NCI-H82 treated with DMSO at 0.1 percent for 48 hours (cell line): ENCODE data around the gene DIDO1.

ENCODE experiments used
- DNase-seq: peaks from one replicate; lab custom pipeline; 2025; ENCODE audit not compliant: unreplicated experiment; lab: John Stamatoyannopoulos, UW

Gene DIDO1

DNA sequence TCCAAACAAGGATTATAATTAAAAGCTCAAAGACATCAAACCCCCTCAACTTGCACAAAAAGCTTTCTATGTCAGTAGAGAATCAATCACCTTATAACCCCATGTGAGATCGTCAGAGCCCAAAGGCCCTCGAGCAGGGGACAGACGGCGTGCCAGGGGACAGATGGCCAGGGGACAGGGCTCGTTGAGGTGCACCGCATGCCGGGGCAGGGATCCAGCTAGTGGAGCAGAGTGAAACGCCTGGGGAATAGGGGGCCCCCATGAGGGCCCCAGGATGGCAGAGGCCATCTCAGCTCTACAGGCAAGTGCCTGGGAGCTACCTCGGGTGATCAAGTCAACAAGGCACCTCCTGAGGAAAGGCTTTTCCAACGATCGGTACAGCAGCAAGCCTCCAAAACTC is 28.6 kb downstream of the DIDO1 start:
- peak; percentile 26 for DNase-seq

DNA sequence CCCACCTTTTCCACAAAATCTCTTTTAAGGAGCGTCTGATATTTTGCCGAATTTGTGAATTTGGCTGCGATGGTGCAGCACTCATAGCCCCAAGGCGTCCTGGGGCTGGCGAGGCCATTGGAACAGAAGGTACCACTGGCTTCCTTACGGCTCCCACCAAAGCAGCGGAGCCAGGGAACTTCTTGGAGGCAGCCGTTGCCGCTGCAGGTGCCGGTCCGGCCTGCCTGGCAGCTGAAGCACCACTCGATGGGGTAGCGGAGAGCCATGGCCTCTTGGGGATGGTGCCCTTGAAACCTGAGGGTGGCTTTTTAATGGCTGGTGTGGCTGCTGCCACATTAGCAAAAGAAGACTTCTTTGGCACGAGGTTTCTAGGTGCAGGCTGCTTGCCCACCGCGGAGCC is 29.8 kb downstream of the DIDO1 start:
- DNase-seq, result no peak

DNA sequence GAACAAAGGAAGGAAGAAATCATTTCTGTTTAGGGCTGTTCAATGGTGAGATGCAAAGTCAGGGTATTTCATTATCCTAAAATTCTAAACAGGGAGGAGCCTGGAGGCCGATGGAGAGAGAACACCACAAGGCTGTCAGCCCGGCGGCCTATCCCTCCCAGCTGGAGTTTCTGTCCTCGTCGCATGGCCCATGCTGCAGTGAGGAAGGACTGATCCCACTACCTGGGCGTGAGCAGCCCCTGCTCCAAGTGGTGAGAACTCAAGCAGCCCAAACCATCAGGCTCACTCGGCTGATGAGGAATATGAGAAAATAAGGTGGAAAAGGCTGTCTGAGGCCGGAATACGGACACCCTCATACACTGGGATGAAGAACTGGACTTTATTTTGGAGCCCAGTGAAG is 30.8 kb downstream of the DIDO1 start:
- no peak for DNase-seq

DNA sequence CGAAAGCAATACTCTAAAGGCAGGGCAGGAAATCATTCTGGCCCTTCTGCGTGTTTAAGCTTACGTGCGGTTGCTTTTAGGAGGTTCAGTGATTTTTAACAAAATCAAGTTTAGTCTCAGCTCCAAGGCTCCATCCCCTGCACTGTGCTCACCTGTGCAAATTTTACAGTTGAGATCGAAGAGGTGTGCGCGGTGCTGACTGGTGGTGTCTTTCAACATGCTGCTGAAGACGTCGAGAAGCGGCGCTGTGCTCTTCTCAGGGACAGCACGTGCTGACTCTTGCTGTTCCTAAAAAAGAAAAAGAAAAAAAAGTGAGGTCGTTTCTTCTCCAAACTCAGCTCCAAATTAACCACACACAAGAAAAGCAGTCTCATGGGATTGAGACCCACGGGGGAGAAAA is 32.0 kb downstream of the DIDO1 start:
- DNase-seq, result no peak

DNA sequence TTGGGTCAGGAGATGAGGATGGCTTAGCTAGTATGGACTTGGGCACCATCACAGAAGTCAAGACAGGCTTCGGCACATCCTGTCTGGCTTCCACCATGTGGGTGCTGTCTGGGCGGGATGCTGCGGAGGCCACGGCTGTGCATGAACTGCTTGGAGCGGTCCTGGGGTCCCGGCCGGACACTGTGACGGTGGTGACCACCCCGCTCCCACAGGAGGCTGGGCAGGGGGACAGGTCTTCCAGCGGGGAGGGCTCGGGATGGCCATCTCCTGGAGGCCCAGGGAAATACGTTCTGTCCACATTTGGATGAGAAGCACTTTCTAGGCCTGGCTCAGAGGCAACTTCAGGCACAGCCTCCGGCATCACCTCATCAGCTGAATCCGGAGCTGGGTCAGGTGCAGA is 32.6 kb downstream of the DIDO1 start:
- no peak for DNase-seq

DNA sequence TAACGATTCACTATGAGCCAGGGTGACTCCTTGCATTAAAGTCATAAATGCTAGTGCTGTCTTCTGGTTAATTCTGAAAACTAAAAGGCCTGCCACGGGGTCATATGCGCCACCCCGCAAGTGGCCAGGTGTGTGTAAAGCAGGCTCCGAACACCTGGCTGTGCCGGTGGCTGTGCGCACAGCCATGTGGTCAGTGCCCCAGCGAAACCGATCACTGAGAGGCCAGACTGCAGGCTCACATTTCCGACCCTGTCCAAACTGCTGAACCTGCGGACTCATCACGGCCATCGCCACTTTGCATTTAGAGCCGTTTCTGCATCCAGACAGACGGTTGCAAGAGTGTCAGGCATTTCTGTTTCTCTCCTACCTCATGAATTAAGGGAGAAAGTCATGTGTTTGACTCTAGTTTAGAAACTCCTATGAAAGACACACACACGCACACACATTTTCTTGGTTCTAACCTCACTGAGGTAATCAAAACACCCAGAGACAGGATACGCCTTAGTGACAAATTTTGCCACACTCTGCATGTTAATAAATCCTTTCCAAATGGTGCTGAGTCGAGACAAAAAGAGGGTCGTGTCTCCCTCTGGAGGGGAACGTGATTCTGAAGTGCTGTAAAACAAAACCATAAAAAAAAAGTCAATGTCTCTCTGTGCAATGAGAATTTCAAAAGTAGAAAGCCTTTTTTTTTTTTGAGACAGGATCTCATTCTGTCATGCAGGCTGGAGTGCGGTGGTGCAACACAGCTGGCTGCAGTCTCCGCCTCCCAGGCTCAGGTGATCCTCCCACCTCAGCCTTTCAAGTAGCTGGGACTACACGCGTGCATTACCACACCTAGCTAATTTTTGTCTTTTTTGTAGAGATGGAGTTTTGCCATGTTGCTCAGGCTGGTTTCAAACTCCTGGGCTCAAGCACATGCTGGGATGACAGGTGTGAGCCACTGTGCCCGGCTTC is 33.7 kb downstream of the DIDO1 start:
- no peak for DNase-seq

DNA sequence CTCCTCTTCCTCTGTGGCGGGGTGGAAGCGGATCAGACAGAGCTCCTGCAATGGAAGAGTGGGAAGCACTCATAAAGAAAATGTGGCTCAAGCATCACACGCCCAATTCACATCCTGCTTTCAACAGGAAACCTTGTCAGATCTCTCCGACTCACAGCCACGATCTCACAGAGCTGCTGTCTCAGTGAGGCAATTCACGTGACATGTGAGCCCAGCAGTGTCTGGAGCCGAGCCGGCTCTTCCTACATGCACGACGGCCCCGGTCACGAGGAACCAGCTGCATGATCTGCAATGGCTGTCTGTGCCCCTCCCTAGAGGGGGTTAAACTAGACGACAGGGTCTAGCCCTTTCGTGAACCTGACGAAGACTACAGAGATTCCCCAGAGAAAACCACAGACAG is 35.2 kb downstream of the DIDO1 start:
- DNase-seq, result no peak

DNA sequence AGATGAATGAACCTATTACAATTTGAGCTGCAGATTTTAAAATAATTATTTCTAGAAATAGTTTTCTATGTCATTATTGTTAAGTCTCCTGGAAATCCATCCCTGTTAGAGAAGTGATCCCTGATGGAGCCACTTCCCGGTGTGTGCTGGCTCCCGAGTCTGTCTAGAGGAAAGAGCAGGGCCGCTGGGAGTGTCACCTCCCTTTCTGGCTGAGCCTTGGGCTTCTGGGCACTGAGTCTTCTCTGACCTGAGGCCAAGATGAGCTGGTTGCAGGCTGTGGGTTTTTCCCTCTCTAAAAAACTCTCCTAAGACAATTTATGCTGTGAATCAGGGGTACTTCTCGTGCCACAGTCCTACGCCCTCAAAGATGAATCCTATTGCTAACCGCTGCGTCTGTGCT is 35.9 kb downstream of the DIDO1 start:
- no peak for DNase-seq

DNA sequence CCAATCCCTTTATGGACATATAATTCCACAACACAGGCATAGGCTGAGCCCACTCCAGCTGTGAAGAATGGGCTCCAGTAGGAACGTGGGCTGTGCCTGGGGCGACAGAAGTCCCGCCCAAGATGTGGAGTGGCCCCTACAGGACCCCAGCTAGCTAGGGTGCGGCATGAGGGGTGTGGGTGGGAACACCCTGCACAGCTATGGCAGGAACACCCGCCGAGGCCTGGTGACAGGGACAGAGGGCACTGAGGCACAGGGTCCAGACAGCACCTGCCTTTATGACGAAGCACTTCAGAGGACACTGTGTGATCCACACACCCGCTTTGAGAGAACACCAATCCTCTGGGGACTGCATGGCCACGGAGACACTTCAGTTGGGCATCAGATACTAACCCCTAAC is 36.4 kb downstream of the DIDO1 start:
- DNase-seq, result no peak

DNA sequence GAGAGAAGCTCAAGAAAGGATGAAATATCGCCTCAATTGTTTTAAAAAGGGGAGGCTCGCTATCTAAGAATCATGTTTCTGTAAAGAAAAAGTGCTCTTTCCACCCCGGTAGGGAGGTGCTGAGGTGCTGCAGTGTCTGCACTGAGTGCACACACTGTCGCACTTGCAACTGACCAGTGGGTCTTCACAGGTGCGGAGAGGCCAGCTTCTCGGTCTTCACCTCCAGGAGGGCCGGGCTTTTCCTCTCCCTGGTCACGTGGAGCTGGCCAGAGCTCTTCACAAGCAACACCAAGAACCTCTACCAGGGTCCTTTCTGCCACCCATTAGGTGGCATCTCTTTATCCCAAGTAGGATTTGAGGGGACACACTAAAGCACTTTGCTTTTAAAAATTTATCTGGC is 36.9 kb downstream of the DIDO1 start:
- no peak for DNase-seq

DNA sequence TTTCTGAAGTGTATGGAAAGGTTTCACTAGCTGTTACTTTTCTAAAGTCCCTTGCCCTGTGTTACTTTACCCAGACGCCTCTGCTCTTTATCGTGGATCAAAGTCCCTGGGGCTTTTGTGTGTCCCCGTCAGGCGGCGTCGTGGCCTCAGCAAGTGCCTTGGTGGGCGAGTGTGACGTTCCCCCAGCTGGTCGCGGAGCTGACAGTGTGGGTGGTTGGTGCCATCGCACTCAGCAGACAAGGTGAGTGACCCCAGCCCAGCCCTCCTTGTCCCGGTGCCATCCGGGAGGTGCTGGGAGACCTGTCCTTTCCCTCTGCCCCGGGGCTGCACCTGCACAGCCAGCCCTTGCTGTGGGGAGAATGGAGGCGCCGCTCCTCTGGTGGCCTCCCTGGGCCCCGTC is 37.4 kb downstream of the DIDO1 start:
- DNase-seq, result no peak

DNA sequence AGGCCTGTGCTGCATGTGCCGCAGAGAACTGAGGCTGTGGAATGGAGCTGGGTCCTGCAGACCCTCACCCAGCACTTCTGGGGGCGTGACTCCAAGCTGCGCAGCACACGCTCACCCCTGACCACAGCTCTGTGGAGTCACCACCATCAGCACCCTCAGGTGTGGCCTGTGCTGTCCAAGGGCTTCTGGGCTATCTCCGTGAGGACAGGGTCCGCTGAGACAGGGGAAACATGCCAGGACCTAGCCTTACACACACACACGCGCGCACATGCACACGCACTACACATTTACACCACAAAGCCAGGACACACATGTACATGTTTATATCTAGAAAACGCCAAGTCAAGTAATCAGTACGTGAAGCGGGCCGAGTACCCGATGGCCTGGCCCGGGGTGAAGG is 37.9 kb downstream of the DIDO1 start:
- DNase-seq, result no peak

DNA sequence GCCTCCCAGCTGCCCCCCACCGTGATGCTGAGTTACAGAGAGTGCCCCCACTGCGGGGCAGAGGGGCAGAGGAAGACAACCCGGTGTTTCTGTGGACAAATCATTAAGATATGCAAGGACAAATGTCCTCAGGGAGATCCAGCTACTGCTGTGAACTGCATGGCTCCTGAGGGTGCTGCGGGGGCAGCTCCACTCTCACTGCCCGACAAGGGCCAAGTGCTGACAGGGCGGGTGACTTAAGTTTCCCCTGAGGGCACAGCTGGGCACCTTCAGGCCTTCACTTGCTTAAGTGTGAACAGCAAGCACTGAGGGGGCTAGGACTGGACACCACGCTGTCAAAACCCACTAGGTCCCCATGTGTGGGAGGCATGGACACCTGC is 38.5 kb downstream of the DIDO1 start:
- DNase-seq, result no peak

DNA sequence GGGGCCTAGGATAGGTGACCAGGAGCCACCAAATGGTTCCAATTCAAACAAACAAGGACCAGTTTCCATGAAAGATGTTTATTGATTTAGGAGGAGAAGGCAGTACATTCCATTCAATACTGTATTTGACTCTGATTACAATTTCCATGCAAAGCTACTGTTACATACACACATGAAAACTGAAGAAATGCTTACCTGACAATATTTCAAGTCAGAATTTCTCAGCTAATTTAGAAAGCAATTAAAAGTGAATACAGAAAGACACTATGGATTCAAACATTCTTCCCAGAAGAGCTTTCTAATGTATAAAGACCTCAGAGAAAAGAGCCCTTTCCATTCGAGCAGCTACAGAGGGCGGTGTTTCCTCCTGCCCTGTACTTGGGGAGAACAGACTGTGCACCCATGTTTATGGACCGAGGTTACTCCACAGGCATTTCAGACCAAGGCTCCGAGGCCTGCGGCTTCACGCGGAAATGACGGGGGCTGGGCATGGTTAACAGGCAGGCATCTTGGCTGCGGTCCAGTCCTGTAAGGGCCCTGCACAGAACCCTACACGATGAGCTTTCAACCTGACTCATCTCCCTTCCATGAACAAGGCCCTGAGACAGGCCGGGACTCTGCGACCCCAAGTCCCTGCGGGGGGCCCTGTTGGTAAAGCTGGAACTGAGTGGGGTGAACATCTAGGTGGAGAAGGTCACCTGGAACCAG is 39.0 kb downstream of the DIDO1 start:
- no peak for DNase-seq

DNA sequence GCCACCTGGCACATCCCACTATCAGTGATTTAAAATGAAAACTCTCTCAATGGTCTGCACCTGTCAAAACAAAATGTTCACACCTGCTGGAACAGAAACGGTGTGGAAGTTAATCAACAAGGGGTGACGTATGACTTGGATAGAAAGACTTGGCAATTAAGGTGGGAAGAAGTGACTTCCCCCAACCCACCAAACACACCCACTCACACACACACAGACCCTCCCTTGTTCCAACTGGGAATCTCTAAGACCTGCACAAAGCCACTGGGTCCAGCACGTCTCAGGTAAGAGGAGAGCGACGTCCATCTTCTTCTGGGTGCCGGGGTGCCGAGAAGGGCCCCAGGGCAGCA is 39.6 kb downstream of the DIDO1 start:
- DNase-seq, result no peak

DNA sequence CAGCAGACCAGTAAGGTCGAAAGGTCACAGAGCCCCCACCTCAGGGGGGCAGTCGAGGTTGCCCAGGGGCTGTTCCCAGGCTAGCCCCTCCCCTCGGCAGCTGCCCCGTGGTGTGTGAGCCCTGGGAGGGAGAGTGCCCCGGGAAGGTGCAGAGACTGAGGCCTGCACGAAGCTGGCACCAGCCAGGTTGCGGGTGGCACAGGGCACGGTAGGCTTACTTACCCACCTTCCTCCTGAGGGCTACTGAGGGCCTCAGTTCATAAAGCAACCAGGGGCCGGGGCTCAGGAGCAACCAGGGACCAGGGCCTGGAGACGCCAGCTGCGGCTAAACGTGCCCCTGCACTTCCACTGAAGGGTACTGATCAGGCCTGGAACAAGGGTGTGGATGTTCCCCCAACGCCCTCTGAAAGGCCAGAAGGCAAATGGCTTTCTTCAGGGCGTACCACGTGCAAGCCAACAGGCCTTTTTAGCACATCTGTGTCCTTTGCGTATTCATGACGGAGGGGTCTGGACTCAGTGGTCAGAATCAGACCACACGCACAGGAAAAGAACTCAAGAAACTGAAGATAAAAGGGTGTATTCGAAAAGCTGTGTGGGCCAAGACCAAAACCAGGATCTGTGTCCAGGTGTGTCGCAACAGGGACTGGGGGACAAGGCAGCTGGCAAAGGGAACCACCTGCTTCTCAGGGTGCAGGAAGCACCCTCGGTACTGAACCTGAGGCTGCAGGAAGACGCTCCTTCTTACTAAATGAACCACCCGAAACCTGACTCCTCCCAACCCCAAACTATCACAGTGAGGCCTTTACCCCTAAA is 40.2 kb downstream of the DIDO1 start:
- no peak for DNase-seq

DNA sequence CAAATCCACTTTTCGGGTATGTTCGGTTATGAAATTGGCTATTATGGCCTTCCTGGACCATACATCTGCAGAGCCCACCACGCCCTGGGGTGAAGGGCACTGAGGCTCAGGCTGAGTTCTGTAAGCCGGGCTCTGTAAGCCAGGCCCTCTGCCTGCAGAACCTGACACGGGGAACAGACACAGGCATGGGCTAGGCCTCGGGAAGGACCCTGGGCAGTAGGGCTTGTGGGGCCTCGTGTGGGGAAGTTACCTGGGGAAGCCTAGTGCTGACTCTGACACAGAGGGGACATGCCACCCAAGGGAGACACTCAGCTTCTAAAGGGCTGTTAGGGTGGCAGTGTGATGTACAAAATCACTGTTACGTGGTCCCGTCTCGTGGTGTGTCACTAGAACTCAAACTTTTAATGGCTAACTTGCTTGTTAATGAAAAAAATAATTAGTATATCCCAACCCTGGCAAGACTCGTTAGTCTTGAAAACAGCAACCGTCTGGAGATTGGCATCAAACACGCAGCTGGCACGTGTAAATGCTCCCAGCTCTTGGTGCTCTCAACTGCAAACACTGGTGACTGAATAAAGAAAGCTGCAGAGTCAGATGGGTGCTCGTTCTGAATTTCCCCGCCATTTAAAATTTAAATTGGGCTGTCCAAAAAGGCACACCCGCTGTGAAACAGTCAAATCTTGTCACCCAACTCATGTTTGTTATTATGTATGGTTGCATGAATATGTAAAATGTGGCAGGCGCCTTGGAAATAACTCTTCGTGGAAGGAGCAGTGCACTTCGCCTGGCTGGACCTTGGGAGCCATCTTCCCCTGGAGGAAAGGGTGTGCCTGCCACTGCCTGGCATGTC is 41.0 kb downstream of the DIDO1 start:
- no peak for DNase-seq

DNA sequence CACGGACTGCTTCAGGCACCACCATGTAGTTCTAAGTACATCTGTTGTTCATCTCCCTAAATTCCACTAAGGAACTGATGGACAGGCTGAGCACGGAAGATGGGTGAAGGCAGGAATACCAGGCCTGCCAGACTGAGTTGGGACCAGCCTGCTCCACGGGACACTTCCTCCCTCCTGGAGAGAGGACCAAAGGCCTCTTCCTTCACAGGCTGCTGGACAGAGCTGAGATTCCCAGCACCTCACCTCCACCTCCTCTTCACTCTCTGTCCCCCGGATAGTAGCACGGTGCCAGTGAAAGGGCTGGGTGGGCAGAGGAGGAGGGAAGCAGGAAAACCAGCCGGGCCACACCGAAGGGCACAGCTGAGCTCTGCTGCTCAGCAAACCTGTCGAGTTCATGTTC is 41.7 kb downstream of the DIDO1 start:
- no peak for DNase-seq

DNA sequence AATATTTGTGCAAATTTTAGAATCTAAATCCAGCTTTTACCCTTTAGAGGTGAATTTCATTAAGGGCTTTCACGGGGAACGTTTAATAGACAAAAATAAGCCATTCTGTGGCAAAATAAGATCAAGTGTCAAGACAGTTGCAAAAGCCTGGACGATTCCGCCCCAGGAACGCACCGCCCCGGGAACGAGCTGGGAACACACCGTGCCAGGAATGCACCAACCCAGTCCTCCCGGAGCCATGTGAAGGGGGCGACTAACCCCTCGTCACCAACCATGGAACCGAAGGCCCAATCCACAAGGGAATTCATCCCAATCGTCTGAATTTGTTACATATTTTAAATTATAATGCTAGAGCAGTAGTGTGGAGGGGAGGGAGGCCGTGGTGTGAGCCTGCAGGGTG is 43.9 kb downstream of the DIDO1 start:
- DNase-seq, result no peak

DNA sequence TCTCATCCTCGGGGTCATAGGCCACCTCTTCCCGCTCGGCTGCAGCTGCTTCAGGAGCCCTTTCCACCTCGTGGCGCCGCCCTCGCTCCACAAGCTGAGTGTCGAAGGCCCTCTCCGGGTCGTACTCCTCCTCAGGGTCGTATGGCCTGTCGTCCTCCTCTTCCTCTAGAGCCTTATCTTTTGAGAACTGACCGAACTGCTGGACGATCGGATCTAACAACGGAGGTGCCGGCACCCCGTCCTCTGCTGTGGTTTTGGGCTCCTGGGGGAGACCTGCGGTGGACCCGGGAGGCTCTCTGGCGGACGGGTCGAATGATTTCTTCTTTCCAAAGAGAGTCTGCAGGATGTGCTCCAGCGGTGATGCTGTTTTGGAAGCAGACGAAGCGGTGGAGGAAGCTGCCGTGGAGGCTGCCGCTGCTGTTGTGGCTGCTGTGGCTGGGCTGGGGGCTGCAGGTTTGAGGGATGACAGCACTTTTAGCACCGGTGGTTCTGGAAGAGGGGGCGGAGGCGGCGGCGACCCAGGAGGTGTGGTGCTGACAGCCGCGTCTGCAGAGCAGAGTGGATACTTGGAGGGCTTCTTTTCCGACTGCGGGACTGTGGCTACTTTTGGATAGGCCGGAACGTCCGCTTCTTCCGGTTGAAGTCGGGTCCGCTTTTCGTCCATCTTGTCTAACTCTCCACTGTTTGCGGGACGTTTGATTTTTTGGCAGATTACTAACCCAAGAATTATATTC is 44.5 kb downstream of the DIDO1 start:
- DNase-seq, result no peak
